HG02970 (cell line): ENCODE data around the gene ASMTL.
"Not testable (repeated sequence)": the region's sequence is repeated elsewhere in the genome, so short reads cannot be mapped to it uniquely, and the experiment has no call there.

ENCODE experiments used
- ATAC-seq: cut with Tn5 transposase; IDR thresholded peaks from one replicate; pipeline ENCODE4 v1.9.1; 2021; ENCODE audit warnings: mild to moderate bottlenecking, moderate library complexity, moderate number of reproducible peaks; ENCODE audit not compliant: unreplicated experiment, low FRiP score

Gene ASMTL

DNA sequence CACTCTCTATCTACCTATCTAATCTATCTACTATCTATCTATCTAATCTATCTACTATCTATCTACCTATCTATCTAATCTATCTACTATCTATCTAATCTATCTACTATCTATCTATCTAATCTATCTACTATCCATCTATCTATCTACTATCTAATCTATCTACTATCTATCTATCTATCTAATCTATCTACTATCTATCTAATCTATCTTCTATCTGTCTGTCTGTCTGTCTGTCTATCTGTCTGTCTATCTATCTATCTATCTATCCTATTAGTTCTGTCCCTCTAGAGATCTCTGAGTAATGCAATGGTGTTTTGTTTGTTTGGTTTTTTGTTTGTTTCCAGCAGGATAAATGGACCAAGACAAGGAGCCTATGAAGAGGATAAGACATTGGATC, 9.4 kb upstream of the ASMTL start:
- ATAC-seq, result no peak

DNA sequence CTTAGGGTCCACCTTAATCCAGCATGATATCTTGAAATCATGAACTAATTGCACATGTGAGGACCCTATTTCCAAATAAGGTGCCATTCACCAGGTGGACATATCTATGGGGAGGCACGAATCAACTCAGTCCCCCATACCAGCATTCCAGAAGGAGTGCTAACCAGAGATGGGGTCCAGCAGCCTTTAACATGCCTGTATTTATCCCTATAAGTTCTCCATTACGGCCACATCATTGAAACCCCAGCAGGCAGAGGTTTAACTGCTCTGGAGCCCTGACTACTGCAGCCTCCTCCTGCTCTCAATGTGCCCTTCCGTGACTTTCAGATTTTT, 3.2 kb upstream of the ASMTL start:
- no peak for ATAC-seq

DNA sequence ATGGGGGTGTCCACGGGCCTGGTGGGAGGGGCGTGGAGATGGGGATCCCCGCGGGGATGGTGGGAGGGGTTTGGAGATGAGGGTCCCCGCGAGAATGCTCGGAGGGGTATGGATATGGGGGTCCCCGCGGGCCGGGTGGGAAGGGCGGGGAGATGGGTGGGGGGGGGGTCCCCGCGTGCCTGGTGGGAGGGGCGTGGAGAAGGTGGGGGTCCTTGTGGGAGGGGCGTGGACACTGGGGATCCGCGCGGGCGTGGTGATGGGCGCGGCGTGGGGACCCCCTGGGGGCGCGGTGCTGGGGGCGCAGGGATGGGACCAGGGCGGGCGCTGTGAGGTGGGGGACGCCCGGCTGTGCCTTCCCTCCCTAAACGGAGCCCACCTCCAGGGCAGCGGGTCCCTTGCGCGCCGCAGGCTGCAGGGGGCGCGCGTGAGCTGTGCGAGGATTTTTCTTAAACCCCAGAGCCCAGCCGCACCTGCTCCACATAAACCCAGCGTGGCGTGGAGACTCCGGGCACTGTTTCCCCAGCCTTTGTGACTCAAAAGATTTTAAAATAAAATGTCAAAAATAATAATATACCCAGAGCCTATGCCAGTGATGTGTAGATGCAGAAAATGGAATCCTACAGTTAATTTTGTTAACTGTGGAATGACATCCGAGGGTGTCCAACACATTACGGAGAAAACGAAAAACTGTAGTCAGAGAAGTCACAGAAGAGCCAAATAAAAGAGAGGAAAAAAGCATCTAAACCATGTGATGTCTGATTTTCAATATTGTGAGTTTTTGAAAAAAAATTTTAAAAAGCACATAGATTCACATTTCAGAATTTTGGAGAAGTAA, 1.5 kb upstream of the ASMTL start:
- ATAC-seq, result peak; percentile 38

DNA sequence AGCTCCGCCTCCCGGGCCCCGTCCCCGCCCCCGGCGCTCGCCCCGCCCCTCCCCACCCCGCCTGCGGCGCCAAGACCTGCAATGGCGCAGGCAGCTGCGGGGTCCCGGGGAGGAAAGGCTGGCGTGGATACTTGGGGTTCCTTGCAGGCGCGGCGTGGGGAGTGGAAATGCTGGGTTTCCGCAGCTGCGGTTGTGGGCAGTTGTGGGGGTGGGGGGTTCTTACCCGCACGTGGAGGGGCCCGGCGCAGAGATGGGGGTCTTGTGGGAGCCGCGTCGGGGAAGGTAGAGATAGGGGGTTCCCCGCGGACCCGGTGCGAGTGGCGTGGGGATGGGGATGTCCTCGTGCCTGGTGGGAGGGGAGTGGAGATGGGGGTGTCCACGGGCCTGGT, 680 bp upstream of the ASMTL start:
- ATAC-seq, result peak; percentile 18

DNA sequence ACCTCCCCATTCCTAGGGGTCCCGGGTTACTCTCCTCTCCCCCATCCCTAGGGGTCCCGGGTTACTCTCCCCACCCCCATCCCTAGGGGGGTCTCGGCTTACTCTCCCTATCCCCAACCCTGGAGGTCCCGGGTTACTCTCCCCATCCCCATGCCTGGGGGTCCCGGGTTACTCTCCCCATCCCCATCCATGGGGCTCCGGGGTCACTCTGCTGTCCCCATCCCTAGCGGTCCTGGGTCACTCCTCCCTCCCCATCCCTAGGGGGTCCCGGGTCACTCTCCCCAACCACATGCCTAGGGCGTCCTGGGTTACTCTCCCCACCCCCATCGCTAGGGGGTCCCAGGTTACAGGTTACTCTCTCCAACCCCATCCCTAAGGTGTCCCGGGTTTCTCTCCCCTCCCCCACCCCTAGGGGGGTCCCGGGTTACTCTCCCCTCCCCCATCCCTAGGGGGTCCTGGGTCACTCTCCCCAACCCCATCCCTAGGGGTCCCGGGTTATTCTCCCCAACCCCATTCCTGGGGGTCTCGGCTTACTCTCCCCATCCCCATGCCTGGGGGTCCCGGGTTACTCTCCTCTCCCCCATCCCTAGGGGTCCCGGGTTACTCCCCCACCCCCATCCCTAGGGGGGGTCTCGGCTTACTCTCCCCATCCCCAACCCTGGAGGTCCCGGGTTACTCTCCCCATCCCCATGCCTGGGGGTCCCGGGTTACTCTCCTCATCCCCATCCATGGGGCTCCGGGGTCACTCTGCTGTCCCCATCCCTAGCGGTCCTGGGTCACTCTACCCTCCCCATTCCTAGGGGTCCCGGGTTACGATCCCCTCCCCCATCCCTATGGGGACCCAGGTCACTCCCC, 821 bp downstream of the ASMTL start:
- ATAC-seq, result no peak

DNA sequence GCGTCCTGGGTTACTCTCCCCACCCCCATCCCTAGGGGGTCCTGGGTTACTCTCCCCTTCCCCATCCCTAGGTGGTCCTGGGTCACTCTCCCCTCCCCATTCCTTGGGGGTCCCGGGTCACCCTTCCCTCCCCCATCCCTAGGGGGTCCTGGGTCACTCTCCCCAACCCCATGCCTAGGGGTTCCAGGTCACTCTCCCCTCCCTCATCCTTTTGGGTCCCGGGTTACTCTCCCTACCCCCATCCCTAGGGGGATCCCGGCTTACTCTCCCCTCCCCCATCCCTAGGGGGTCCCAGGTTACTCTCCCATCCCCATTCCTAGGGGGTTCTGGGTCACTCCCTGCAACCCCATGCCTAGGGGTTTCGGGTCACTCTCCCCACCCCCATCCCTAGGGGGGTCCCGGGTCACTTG, 1.5 kb downstream of the ASMTL start:
- ATAC-seq, result no peak

DNA sequence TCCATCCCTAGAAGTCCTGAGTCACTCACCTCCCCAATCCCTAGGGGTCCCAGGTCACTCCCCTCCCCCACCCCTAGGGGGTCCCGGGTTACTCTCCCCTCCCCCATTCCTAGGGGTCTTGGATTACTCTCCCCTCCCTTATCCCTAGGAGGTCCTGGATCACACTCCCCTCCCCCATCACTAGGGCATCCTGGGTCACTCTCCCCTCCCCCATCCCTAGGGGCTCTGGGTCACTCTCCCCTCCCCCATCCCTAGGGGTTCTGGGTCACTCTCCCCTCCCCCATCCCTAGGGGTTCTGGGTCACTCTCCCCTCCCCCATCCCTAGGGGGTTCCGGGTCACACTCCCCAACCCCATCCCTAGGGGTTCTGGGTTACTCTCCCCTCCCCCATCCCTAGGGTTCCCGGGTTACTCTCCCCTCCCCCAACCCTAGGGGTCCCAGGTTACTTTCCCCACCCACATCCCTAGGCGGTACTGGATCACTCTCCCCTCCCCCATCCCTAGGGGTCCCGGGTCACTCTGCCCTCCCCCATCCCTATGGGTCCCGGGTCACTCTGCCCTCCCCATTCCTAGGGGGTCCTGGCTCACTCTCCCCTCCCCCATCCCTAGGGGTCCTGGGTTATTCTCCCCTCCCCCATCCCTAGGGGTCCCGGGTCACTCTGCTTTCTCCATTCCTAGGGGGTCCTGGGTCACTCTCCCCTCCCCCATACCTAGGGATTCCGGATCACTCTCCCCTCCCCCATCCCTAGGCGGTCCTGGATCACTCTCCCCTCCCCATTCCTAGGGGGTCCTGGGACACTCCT, 2.1 kb downstream of the ASMTL start:
- no peak for ATAC-seq

DNA sequence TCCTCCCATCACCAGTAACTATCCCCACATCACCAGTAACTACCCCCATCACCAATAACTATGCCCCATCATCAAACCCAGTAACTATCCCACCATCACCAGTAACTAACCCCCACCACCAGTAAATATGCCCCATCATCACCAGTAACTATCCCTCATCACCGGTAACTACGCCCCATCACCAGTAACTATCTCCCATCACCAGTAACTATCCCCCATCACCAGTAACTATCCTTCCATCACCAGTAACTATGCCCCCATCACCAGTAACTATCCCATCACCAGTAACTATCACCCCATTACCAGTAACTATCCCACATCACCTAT, 2.9 kb downstream of the ASMTL start:
- no peak for ATAC-seq

DNA sequence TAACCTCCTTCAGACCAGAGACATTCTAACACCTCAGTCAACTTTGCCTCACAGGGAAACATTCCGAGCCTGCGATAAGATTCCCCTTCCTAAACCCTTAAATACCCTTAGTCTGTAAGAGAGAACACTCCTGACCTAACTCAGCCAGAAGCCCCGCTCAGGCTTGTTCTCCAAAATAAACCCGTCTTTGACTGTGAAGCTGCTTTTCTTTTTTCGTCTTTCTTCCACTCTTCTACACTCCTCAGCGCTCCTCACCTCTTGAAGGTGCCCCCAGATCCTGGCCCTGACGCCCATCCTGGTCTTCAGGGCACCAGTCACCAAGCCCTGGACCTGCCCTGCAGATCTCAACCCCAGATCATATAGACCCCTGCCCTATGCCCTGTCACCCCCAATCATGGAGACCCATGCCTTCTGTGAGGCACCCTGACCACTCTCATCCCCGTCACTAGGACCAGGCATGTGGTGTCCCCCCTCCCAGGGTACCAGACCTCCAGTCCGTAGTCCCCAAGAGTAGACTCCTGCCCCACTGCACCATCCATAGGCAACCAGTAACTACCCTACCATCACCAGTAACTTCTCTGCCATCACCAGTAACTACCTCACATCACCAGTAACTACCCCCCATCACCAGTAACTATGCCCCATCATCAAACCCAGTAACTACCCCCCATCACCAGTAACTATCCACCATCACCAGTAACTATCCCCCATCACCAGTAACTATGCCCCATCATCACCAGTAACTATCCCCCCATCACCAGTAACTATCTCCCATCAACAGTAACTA, 3.5 kb downstream of the ASMTL start:
- ATAC-seq, result no peak

DNA sequence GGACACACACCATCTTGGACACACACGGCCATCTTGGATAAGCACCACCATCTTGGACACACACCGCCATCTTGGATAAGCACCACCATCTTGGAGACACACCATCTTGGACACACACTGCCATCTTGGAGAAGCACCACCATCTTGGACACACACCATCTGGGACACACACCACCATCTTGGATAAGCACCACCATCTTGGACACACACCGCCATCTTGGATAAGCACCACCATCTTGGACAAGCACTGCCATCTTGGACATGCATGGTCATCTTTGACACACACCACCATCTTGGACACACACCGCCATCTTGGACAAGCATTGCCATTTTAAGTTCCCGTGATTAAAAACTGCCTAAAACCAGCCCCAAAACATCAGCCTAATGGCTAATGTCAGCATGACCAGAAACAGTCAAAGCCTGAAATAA, 4.1 kb downstream of the ASMTL start:
- not testable (repeated sequence) for ATAC-seq

DNA sequence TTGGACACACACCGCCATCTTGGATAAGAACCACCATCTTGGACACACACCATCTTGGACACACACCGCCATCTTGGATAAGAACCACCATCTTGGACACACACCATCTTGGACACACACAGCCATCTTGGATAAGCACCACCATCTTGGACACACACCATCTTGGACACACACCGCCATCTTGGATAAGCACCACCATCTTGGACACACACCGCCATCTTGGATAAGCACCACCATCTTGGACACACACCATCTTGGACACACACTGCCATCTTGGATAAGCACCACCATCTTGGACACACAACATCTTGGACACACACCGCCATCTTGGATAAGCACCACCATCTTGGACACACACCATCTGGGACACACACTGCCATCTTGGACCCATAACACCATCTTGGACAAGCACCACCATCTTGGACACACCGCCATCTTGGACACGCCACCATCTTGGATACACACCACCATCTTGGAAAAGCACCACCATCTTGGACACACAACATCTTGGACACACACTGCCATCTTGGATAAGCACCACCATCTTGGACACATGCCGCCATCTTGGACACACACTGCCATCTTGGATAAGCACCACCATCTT, 4.6 kb downstream of the ASMTL start:
- ATAC-seq, result not testable (repeated sequence)

DNA sequence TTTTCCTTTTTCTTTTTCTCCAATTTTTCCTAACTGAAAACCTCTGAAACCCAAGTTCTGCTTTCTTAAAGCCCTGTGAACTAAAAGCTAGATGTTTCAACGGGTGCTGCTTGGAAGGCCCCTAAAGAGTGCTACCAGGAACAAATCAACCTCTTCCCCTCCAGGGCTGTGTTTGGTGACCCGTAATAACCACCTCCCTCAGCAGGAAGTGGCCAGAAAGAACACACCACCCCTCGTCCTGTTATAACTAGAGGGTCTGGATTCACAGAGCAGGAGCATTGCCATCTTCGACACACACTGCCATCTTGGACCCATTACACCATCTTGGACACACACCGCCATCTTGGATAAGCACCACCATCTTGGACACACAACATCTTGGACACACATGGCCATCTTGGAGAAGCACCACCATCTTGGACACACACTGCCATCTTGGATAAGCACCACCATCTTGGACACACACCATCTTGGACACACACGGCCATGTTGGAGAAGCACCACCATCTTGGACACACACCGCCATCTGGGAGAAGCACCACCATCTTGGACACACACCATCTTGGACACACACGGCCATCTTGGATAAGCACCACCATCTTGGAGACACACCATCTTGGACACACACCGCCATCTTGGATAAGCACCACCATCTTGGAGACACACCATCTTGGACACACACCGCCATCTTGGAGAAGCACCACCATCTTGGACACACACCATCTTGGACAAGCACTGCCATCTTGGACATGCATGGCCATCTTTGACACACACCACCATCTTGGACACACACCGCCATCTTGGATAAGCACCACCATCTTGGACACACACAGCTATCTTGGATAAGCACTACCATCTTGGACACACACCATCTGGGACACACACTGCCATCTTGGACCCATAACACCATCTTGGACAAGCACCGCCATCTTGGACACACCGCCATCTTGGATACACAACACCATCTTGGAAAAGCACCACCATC, 5.4 kb downstream of the ASMTL start:
- ATAC-seq, result not testable (repeated sequence)

DNA sequence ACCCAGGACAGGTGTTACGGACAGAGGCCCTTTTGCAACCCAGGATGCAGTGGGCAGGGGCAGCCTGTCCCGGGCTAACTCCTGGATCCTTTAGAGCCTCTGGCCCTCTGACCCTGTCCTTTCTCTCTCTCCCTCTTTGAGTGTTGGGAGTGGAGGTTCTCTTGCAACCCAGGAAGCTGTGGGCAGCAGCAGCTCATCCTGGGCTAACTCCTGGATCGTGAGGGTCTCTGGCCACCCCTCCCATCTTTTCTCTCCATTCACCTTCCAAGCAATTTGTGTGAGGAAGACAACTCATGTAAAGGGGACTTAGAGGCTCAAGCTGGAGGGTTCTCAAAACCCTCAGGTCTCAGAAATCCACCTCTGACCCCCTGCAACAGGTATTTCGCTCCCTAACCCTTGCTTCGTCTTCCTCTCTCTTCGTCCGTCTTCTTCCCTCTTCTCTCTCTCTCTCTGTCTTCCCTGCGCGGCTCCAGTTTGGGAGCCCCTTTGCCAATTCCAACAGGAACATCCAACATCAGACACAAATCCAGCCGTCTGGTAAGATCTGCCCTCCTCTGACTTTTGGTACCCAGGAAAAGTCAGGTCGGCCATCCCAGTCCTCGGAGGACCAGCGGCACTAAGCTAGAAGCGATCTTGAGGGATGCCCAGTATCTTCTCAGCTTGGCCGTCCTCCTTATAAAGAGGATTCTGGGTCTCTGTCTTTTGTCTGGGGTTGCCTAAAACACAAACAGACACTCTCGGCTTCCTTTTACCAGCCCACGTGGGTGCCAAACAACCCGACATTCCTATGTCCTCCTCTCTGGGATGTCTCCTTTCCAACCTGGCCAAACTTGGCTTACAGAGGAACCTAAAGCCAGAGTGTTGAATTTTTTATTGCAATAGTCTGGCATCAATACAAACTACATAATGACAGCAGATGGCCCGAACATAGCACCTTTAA, 7.9 kb downstream of the ASMTL start:
- no peak for ATAC-seq

DNA sequence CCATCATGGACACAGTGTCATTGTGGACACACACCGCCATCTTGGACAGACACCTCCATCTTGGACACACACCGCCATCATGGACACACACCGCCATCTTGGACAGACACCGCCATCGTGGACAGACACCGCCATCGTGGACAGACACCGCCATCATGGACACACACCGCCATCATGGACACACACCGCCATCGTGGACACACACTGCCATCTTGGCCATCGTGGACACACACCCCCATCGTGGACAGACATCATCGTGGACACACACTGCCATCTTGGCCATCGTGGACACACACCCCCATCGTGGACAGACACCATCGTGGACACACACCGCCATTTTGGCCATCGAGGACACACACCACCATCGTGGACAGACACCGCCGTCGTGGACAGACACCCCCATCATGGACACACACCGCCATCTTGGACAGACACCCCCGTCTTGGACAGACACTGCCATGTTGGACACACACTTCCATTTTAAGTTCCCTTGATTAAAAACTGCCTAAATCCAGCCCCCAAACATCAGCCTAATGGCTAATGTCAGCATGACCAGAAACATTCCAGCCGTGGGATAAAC, 9.1 kb downstream of the ASMTL start:
- ATAC-seq, result no peak

DNA sequence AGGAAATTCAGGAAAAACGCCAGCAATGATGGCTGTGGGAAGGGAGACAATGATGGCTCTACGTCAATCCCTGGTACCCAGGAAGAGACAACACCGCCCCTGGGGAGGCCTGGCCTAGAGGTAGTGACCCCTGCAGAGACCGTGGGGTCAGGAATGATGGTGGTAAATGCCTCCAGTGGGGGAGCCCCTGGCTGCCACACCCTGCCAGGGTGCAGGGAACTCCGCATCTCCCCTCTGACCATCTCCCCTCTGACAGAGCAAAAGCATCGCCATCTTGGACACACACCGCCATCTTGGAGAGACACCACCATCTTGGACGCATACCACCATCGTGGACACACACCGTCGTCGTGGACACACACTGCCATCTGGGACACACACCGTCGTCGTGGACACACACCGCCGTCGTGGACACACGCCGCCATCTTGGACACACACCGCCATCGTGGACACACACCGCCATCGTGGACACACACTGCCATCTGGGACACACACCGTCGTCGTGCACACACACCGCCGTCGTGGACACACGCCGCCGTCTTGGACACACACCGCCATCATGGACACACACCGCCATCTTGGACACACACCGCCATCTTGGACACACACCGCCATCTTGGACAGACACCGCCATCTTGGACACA, 9.9 kb downstream of the ASMTL start:
- no peak for ATAC-seq

DNA sequence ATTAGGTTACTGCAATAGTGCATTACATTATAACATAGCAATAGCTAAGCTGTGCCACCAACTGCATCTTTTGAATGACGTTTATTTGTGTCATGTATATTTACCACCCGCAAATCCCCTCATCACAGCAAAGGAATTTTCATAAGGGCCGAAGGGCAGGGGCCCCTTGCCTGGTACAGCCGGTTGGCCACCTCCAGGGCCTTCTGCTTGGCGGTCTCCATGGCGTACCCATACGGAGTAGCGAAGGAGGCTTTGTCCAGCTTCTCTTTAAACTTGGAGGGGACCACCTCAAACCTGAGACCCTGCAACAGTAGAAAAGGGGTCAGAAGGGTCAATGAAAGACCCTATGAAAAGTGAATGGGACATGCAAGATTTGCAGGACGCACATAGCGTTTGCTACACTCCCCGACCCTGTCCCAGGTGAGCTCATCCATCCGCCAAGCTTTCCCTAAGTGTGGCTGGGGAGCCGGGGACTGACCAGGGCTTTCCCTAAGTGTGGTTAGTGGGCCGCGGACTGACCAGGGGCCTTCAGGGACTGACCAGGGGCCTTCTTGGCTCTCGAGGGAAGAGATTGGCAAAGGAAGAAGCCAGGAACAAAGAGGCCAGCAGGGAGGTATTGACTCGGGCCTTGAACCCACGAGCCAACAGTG, 10.6 kb downstream of the ASMTL start:
- ATAC-seq, result no peak
